ENCODE results near the gene EGFL8.
"Not testable (repeated sequence)": the region's sequence is repeated elsewhere in the genome, so short reads cannot be mapped to it uniquely, and the experiment has no call there.

The EGFL8 gene

DNA sequence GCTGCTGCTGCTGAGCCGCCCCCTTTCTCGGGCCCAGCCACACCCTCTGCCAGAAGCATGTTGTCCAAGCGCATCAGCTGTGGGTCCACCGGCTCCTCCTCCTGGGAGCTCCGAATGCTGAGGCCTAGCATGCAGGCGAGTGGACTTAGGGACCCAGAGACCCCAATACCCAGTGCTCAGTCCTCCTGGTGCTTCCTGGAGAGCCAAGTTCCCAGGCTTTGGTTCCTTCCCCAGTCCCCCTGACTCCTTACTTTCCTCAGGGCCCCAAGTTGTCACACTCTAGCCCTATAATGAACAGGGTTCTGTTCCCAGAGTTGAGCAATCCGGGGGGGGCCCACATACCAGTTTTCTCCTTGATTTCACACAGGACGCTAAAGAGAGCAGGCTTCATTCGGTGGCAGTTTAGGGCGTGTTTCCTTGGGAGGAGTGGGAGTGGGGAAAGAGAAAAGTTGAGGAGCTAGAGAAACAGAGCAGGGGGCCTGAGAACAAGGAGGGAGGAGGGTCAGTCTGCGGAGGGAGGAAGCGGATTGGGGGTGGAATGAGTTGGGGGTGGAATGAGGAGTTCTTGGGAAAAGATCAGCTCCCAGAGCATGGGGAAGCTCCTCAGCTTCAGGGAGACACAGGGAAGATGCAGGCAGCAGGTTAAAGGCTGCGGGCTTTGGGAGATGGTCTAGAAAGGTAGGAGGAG is 24.1 kb downstream of the EGFL8 start:
- Mint-ChIP-seq H3K36me3 (ENCODE audit: low read depth) (peaks cover 81% of the 10 kb centered on the region), H3K4me1 (ENCODE audit: low read depth) (peaks cover 71% of the 10 kb centered on the region), H3K4me3 (peak overlapping the region; percentile 95), H3K9me3 (no peaks in the 10 kb centered on the region), H3K27ac (peak overlapping the region; percentile 93), H3K27me3 (no peaks in the 10 kb centered on the region)
- intact Hi-C loops (cut with micrococcal nuclease): no loop called here

DNA sequence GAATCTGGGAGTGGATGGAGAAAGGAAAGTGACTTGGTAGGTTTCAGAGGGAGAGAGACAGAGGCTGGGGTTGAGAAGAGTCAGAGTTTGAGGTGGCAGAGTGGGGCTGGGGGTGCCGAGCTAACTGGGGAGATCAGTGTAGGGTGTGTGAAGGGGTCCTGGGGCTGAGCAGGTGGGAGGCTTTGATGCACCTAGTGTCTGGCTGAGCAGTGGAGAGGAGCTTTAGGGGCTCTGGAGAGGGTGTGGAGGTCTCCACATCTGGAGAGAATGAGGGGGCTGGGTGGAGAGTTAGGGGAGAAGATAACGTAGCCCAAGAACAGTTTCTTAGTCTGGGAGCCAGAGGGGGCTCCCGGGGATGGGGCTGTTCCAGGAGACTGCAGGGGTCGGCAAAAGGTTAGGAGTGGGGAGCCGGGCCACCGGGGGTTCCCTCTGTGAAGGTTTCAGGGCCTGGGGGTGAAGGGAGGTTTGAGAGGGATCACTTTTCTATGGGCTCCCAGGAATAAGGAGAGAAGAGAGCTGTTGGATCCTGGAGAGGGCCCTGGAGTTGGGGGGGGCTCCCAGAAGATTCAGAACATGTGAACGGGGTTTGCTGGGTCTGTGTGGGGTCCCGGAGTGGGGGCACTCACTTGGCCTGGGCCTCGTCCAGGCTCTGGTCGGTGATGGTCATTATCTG is 24.8 kb downstream of the EGFL8 start:
- no peaks in the 10 kb centered on the region for H3K27me3 Mint-ChIP-seq
- no peaks in the 10 kb centered on the region for H3K9me3 Mint-ChIP-seq
- H3K36me3 Mint-ChIP-seq (ENCODE audit: low read depth): peaks cover 74% of the 10 kb centered on the region
- H3K27ac Mint-ChIP-seq: peak overlapping the region; percentile 93
- peaks cover 76% of the 10 kb centered on the region for H3K4me1 Mint-ChIP-seq (ENCODE audit: low read depth)
- intact Hi-C loops (cut with micrococcal nuclease): no loop called here
- peak overlapping the region; percentile 95 for H3K4me3 Mint-ChIP-seq

- H3K27me3 Mint-ChIP-seq: no peaks in the 10 kb centered on the region
- H3K4me1 Mint-ChIP-seq (ENCODE audit: low read depth): peaks cover 78% of the 10 kb centered on the region
- peak overlapping the region; percentile 95 for H3K4me3 Mint-ChIP-seq
- peak overlapping the region; percentile 93 for H3K27ac Mint-ChIP-seq
- H3K36me3 Mint-ChIP-seq (ENCODE audit: low read depth): peaks cover 72% of the 10 kb centered on the region
- H3K9me3 Mint-ChIP-seq: no peaks in the 10 kb centered on the region
- intact Hi-C loops (cut with micrococcal nuclease): no loop called here
Observed at GRCh38 chr6:32189742-32190053, 25.3 kb downstream of the EGFL8 start.

DNA sequence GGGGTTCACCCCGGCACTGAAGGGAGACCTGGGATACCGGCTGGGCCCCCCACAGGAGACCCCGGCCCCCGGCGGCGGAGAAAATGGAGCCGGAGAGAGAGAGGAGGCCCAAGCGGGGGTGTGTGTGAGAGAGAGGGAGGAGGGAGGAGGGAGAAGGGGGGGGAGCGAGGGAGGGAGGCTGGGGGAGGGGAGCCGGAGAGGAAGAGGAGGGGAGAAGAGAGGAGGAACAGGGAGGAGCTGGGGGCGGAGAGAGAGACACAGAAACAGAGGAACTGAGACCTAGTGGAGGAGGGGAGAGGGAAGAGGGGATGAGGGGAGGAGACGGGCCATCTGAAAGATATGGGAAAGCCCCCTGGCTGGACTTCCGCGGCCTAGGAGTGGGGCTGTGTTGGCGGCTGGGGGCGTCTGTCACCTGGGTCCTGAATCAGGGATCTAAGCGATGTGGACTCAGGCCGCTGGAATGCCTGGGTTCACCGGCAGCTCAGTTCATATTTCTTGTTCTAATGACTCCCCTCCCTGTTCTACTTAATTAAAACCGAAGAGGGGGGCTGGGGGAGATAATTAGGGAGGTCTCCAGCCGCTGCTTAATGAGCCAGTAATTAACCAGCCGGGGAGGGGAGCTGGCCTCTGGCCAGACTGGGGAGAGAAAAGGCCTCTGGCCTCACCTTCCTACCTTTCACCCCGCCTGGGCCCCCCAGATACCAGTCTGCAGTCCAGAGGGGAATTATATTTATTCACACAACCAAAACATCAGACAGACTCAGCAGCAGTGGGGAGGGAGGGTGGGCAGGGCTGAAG is 25.9 kb downstream of the EGFL8 start, which contains the start of gene PBX2:
Gene PBX2 (minus strand): TSS at position 149 of the 798 bp plus-strand sequence. CDS start 287 bp downstream, outside the sequence.
- peaks cover 71% of the 10 kb centered on the region for H3K36me3 Mint-ChIP-seq (ENCODE audit: low read depth)
- peak within 1 kb of the TSS; percentile 95 for H3K4me3 Mint-ChIP-seq
- no peaks in the 10 kb centered on the region for H3K27me3 Mint-ChIP-seq
- H3K9me3 Mint-ChIP-seq: no peaks in the 10 kb centered on the region
- H3K4me1 Mint-ChIP-seq (ENCODE audit: low read depth): peaks cover 83% of the 10 kb centered on the region
- H3K27ac Mint-ChIP-seq: peak within 1 kb of the TSS; percentile 93
- intact Hi-C loops (cut with micrococcal nuclease): no loop called here

DNA sequence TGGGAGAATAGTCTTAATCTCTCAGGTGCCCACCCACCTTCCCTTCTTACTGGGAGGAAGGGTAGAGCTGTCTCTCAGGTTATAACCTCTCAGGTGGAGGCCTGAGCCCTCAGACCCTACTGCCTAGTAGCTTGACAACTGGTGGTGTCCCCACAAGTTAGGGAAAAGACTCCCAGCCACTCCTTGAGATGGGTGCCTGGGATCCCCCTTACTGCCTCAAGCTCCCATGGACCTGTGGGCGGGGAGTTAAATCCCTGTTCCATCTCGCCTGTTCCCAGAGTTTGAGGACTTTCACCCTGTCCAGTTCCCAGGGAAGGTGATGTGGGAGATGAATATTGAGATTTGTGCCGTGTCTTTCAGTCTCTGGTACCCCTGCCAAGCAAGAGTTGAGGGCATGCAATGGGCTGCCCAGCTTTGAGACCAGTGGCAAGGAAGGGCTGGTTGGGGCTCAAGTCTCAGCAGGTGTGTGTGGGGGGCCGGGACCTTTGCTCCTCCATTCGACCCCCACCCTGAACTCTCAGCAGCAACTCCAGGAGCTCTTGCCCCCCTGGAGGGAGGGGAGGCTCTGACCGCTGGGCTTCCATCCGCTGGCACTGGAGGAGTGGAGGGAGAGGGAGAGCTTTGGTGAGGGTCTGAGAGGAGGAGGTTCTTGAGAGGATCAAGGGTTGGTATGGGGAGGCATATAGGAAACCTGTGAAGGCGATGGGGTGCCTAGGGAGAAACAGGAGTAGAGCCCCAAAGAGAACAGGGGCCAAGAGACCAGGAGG is 26.7 kb downstream of the EGFL8 start:
- no peaks in the 10 kb centered on the region for H3K27me3 Mint-ChIP-seq
- peak overlapping the region; percentile 93 for H3K27ac Mint-ChIP-seq
- H3K4me1 Mint-ChIP-seq (ENCODE audit: low read depth): peaks cover 80% of the 10 kb centered on the region
- peaks cover 65% of the 10 kb centered on the region for H3K36me3 Mint-ChIP-seq (ENCODE audit: low read depth)
- peak overlapping the region; percentile 94 for H3K4me3 Mint-ChIP-seq
- intact Hi-C loops (cut with micrococcal nuclease): no loop called here
- H3K9me3 Mint-ChIP-seq: no peaks in the 10 kb centered on the region

DNA sequence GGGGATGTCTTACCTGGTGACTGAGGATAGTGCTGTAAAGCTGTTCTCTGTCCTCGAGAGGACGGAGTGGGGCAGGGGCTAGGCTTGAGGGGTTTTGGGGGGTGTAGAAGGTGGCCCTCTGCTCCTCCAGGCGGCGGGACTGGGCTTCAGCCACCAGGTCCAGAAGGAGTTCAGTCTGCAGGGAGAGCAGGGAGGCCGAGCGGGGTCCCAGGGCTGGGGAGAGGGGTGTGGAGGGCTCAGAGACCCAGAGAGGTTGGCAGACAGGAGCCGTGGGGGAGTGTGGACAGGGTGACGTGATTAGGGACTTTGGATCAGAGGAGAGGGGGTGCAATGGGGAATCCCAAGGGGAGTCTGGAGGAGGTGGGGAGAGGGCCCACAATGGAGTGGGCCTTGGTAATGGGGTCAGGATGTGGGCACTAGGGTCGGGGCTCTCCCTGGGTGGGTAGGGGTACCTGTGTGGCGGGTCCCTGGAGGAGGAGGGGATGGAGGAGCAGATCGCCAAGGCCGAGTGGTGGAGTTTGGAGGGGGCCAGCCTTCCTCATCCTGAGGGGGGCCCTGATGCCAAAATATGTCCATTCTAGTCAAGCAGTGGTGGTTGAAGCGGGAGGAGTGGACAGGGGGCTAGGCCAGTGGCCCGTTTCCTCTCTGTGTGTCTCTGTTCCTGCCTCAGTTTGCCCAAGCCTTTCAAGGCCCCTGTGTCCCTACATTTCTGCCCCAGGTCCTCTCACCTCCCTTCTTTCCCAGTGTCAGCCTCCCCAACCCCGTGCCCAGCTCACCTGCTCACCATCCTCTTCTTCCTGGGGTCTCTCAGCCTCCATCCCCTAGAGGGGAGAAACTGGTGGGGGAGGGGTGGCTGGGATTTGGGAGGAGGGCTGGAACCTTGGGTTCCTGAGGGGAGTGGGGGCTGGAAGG is 27.6 kb downstream of the EGFL8 start:
- peak overlapping the region; percentile 94 for H3K4me3 Mint-ChIP-seq
- no peaks in the 10 kb centered on the region for H3K9me3 Mint-ChIP-seq
- intact Hi-C loops (cut with micrococcal nuclease): no loop called here
- peaks cover 80% of the 10 kb centered on the region for H3K4me1 Mint-ChIP-seq (ENCODE audit: low read depth)
- peaks cover 64% of the 10 kb centered on the region for H3K36me3 Mint-ChIP-seq (ENCODE audit: low read depth)
- peak overlapping the region; percentile 93 for H3K27ac Mint-ChIP-seq
- H3K27me3 Mint-ChIP-seq: no peaks in the 10 kb centered on the region

GRCh38 chr6:32192608-32193039 is 28.2 kb downstream of the EGFL8 start, which contains the start of gene GPSM3:
Gene GPSM3, minus strand, starts transcription at chr6:32192643. Its CDS starts 130 bp downstream, at chr6:32192513.
- Mint-ChIP-seq H3K4me1 (ENCODE audit: low read depth) (peaks cover 80% of the 10 kb centered on the region), H3K27me3 (no peaks in the 10 kb centered on the region), H3K4me3 (peak within 1 kb of the TSS; percentile 94), H3K36me3 (ENCODE audit: low read depth) (peaks cover 60% of the 10 kb centered on the region), H3K9me3 (no peaks in the 10 kb centered on the region), H3K27ac (peak within 1 kb of the TSS; percentile 93)
- intact Hi-C loops (cut with micrococcal nuclease): no loop called here

GRCh38 chr6:32193096-32193495 is 28.7 kb downstream of the EGFL8 start:
- H3K27me3 Mint-ChIP-seq; intact Hi-C loops (cut with micrococcal nuclease); H3K9me3 Mint-ChIP-seq: not testable (repeated sequence)
- Mint-ChIP-seq H3K27ac (peak overlapping the region; percentile 93), H3K4me1 (ENCODE audit: low read depth) (peaks cover 76% of the 10 kb centered on the region), H3K4me3 (peak overlapping the region; percentile 94), H3K36me3 (ENCODE audit: low read depth) (peaks cover 56% of the 10 kb centered on the region)

DNA sequence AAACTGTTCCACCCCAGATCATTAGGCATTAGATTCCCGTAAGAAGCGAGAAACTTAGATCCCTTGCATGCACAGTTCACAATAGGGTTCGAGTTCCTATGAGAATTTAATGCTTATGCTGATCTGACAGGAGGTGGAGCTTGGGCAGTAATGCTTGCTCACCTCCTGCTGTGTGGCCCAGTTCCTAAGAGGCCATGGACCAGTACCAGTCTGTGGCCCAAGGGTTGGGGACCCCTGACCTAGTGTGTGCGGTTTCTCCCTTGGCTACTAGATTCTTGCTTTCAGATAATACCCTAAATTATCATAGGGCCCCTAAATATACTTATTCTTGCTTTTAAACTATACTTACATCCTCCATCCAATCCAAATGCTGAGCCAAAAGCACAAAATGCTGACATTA is 30.0 kb downstream of the EGFL8 start:
- Mint-ChIP-seq H3K4me3 (no peak overlapping the region), H3K27me3 (no peaks in the 10 kb centered on the region), H3K36me3 (ENCODE audit: low read depth) (peaks cover 43% of the 10 kb centered on the region), H3K4me1 (ENCODE audit: low read depth) (peaks cover 64% of the 10 kb centered on the region), H3K9me3 (no peaks in the 10 kb centered on the region), H3K27ac (peak overlapping the region; percentile 99)
- intact Hi-C loops (cut with micrococcal nuclease): loop anchor here (2.0 kb wide), 1 partner anchor 76 kb away; no protein-coding TSS in a partner anchor

DNA sequence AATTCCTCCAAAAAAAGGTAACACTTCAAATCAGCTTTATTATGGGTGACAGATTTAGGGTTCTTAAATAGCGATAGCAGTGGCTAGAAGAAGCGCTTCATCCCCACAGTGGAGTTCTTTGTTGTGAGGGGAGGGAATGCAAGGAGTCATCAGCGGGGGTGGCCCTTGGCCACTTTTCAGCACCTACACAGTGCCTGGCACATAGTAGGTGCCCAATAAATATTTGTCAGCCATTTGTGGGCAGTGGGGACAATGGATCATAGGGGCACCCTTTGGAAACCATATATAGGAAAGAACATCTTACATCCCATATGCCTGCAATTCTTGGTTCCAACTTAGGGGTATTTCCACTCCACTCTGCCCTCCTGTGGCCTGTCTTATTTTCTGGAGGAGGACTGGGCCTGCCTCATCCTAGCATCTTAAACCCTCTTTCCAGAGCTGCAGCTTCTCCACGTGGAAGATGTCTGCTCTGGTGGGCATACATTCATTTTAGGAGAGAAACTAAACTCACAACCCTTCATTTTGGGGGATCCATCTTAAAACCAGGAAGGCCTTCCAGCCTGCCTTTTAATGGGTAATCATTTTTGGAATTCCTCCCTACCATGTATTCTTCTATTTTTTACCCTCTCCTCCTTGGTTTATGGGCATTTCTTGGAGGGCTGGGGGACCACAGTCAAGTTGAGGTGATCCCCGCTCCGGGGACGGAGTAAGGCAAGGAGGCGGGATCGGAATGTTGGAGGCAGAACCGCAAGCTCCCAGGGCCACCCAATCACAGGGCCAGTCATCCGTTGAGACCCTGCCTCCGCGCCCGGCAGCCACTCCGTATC is 30.6 kb downstream of the EGFL8 start:
- H3K36me3 Mint-ChIP-seq (ENCODE audit: low read depth): peaks cover 40% of the 10 kb centered on the region
- H3K27ac Mint-ChIP-seq: peak overlapping the region; percentile 99
- peak overlapping the region; percentile 94 for H3K4me3 Mint-ChIP-seq
- intact Hi-C loops (cut with micrococcal nuclease): loop anchor here (1.0 to 2.0 kb wide), 2 partner anchors 17 to 76 kb away; partner anchors contain the start of gene RNF5
- H3K27me3 Mint-ChIP-seq: no peaks in the 10 kb centered on the region
- peaks cover 64% of the 10 kb centered on the region for H3K4me1 Mint-ChIP-seq (ENCODE audit: low read depth)
- H3K9me3 Mint-ChIP-seq: no peaks in the 10 kb centered on the region

DNA sequence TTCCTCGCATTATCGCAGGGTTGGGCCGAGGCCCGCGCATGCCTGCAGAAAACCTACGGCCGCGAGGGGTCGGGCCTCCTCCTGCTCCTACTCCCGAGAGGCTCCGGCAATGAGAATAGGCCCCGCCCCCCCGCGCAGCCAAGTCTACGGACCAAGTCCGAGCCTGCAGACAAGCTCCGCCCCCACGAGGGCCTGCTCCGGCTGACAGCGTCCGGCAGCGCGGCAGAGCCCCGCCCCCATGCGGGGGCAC is 31.2 kb downstream of the EGFL8 start:
- peak overlapping the region; percentile 94 for H3K4me3 Mint-ChIP-seq
- intact Hi-C loops (cut with micrococcal nuclease): loop anchor here (1.0 to 2.0 kb wide), 2 partner anchors 17 to 77 kb away; partner anchors contain the start of gene RNF5
- H3K36me3 Mint-ChIP-seq (ENCODE audit: low read depth): peaks cover 34% of the 10 kb centered on the region
- H3K4me1 Mint-ChIP-seq (ENCODE audit: low read depth): peaks cover 64% of the 10 kb centered on the region
- no peaks in the 10 kb centered on the region for H3K9me3 Mint-ChIP-seq
- peak overlapping the region; percentile 99 for H3K27ac Mint-ChIP-seq
- H3K27me3 Mint-ChIP-seq: peaks cover 5% of the 10 kb centered on the region

Measured in dendritic cell treated with granulocyte-macrophage colony-stimulating factor and Interleukin-4, amounts not matched to agents 40 ng/mL and 50 ng/mL, for 4 days (primary cell).